GM19468 (cell line): ENCODE data around the gene C10orf62.
A peak's percentile ranks its signal among the peaks of the same experiment; 100 is the strongest.
"Not testable (repeated sequence)": the region's sequence is repeated elsewhere in the genome, so short reads cannot be mapped to it uniquely, and the experiment has no call there.

Experiments
- ATAC-seq: cut with Tn5 transposase; IDR thresholded peaks from one replicate; pipeline ENCODE4 v1.9.1; 2021; ENCODE audit warnings: mild to moderate bottlenecking, moderate library complexity, moderate number of reproducible peaks; ENCODE audit not compliant: unreplicated experiment; ENCODE audit errors: extremely low read depth

C10orf62 gene

DNA sequence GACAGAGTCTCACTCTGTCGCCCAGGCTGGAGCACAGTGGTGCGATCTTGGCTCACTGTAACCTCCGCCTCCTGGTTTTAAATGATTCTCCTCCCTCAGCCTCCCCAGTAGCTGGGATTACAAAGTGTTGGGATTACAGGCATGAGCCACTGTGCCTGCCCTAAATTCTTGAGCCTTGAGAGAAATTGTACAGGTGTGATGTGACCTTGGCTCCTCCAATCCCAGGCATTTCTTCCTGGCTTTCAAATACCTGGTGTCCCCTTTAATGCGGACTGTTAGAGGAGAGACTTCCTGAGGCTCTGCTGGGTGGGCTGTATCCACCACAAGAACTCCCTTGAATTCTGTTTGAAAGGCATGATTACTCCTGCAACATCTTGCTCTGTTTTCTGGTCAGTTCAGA lies 28.8 kb downstream of the C10orf62 start:
- no peak for ATAC-seq

DNA sequence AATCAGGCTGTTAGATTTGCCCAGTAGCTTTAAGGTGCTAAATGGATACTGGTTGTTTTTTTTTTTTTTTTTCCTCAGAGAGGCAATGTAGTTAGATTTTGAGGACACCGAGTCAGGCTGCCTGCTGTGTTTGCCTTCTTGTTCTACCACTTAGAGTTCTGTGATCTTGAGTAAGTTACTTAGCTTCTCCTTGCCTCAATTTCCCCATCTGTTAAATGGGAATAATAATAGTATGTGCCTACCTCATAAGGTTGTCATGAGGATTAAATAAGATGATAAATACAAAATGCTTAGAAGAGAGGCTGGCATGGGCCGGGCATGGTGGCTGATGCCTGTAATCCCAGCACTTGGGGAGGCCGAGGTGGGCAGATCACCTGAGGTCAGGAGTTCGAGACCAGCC lies 29.2 kb downstream of the C10orf62 start:
- no peak for ATAC-seq

DNA sequence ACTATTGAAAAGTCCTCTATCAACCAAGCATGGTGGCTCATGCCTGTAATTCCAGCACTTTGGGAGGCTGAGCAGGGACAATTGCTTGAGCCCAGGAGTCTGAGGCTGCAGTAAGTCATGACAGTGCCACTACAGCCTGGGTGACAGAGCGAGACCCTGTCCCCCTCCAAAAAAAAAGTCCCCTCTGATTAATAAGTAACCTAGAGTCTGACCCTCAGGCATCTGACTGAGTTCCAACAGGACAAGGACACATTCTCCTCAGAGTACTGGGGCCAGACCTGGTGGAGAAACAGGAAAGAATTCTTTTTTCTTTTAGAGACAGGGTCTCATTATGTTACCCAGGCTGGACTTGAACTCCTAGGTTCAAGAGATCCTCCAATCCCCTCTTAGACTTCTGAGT lies 33.8 kb downstream of the C10orf62 start:
- ATAC-seq = no peak

DNA sequence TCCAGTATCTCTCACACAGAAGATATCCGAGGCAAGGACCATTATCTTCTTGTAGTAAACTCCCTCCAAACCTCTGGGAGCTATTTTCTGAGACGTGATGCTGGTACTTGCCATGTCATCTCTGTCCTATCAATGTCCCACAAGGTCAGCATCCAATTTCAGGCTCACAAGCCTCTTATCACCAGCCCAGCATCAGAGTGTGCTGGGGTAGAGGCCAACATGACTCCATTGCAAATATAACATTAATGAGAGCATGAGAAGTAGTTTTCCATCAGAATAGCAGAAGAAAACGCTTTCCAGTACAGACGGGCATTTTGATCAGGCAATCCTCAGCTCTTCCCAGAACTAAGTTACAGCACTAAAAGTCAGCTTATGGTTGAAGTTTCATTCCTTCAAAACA lies 38.2 kb downstream of the C10orf62 start:
- ATAC-seq = no peak

DNA sequence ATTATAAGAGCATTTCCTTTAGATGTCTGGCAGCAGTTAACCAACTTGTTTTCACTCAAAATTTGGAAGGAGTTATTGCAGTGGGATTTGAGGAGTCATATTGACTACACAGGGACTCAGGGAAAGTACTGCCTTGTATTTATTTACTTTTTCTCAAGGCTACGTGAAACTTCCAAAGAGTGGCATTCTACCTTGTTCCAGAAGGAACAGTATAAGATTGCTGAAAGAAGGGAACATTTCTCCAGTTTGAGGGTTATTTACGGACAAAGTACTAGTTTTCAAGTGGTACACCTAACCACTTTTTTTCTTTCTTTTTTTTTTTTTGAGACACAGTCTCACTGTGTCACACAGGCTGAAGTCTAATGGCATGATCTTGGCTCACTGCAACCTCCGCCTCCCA lies 38.7 kb downstream of the C10orf62 start:
- ATAC-seq = no peak

DNA sequence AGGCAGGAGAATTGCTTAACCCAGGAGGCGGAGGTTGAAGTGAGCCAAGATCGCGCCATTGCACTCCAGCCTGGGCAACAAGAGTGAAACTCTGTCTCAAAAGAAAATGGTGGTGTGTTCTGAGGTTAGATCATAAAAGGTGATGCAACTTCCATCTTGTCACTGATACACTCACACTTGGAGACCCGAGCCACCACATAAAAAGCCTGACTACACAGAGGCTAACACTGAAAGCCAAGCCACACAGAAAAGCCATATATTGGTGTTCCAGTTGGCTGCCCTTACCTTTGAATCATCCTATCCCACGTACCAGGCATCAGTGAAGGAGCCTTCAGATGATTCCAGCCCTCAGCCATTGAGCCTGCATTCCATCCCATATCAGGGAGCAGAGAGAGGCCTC lies 39.8 kb downstream of the C10orf62 start:
- ATAC-seq = no peak

DNA sequence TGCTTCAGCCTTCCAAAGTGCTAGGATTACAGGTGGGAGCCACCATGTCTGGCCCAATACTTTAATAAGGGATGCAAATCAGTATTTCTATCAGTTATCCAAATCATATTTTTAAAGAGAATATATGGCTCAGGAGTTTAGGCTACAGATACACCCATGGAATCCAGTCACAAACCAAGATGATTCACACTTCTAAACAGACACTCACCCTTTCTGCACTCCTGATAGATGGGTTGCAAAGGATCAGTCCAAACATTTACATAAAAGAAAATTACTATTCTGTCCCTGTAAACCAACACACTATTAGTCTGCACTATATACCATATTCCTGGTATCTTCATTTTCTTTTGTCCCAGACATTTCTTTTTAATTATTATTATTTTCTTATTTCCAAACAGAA lies 41.6 kb downstream of the C10orf62 start:
- ATAC-seq = no peak

DNA sequence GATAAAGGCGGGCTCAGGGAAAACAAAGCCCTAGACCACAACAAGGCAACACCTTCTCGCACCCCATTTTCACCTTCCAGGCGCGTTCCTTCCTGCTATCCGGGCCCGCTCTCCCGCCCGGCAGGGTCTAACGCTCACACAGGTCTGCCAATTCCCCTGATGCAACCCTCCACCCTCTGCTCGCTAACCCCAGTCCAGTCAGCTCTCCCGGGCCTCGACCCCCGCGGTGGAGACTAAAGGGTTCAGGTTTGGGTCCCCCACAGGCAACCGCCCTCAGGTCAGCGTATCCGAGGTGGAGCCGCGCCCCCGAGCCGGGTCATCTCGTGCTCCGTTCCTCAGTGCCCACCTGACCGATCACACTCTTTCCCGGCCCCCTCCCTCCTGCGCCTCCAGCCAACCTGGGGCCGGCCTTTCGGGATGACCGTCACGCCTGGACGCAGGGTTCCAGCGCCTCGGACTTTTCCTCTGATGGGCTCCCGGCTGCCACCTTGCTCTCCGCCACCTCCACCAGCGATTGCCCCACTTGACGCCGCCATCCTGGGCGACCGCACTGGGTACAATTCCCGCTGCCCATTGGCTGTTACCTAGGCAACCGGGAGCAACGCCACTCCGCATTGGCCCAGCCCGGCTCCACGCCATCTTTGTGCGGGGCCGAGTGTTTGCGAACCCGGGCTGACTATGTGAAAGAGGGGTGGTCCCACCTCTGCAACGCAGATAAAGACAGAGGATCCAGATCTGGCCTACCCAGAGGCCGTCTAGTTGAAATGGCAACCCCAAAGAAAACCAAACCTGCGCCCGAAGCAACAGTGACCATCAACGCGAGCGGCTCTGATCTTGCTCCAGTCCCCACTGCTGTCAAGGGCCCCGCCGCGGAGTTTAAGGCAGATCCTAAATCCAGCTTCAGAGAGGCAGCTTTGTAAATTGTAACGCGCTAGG lies 43.7 kb downstream of the C10orf62 start, which contains the start of gene MORN4:
MORN4 (minus strand) TSS at position 552 of the 936 bp plus-strand sequence. CDS start 13,847 bp downstream, outside the sequence.
- peak; percentile 91 for ATAC-seq

DNA sequence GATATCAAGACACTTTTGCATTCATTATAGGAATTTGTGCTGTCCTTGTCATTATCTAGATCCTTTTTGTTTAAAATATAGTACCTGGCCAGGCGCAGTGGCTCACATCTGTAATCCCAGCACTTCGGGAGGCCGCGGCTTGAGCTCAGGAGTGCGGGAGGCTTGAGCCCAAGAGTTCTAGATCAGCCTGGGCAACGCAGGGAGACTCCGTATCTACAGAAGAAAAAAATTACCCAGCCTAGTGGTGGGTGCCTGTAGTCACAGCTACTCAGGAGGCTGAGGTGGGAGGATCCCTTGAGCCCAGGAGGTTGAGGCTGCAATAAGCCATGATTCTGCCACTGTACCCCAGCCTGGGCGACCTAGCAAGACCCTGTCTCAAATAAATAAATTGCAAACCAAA lies 44.4 kb downstream of the C10orf62 start:
- no peak for ATAC-seq

DNA sequence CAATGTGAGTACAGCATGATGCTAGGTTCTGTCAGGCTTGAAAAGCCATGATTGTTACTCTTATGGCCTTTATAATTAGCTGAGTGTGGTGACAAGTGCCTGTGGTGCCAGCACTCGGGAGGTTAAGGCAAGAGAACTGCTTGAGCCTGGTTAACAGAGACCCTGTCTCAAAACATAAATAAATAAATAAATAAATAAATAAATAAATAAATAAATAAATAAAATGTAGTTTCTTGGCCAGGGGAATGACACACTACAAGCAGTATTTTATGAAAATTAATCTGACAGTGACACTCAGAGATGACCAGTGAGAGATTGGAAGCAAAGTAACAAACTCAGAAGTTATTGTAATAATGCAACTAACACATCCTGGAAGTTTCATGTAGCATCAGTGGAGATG lies 46.1 kb downstream of the C10orf62 start:
- no peak for ATAC-seq

DNA sequence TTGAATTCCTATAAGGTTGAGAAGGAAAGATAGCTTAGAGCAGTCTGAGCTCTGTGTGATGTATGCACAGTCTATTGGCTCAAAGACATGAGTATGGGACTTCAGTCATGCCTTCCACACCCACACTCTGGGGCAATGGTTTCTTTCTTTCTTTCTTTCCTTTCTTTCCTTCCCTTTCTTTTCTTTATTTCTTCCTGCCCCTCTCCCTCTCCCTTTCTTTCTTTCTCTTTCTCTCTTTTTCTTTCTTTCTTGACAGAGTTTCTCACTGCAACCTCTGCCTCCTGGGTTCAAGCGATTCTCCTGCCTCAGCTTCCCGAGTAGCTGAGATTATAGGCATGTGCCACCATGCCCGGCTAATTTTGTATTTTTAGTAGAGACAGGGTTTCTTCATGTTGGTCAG lies 49.6 kb downstream of the C10orf62 start:
- ATAC-seq = not testable (repeated sequence)

DNA sequence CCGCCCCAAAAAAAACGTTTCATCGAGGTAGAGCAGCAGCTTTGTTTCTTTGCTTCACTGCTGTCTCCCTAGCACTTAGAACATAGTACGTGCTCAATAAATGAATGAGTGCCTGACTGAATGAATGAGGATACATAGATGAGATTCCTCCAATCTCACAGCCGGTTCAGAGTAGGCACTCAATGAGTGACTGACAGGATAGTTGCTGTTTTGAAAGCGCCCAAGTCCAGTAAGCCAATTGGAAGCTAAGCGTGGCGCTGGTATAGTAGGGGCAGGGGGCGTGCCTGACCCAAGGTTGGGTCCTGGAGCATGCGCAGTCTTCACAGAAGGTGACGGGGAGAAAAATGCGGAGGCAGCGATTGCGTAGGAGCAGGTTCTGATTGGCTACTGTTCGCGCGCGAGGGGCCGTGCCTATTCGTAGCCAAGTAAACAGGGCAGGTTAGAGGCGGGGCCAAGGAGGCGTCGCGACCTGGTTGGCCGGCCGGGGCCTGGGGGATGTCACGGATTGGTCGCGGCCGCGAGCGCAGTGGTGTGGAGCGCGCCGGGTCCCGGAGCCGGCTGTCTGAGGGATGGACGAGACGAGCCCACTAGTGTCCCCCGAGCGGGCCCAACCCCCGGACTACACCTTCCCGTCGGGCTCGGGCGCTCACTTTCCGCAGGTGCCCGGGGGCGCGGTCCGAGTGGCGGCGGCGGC lies 50.8 kb downstream of the C10orf62 start, which contains the start of gene PI4K2A:
PI4K2A (plus strand) TSS at position 498 of the 694 bp plus-strand sequence; CDS start at position 570, 72 bp downstream.
- peak; percentile 95 for ATAC-seq
